BE2C (cell line): ENCODE results near the gene IGFBP4.
A peak's percentile ranks its signal among the peaks of the same experiment; 100 is the strongest.
"Not testable (repeated sequence)": the region's sequence is repeated elsewhere in the genome, so short reads cannot be mapped to it uniquely, and the experiment has no call there.

ENCODE experiments used
- DNase-seq: peaks from one replicate; pipeline ENCODE4 v3.0.0-alpha.2; 2020
- H3K27me3 ChIP-seq: fragments of 250-450 bp; sonication (Bioruptor Pico); 2 replicates; pipeline ENCODE4 v1.5.1; 2020; ENCODE audit warnings: mild to moderate bottlenecking
- H3K36me3 ChIP-seq: fragments of 250-450 bp; sonication (Bioruptor Pico); 2 replicates; pipeline ENCODE4 v1.5.1; 2020; ENCODE audit warnings: mild to moderate bottlenecking
- H3K4me1 ChIP-seq: fragments of 250-450 bp; sonication (Bioruptor Pico); 2 replicates; pipeline ENCODE4 v1.5.1; 2020
- H3K4me3 ChIP-seq: 2 replicates; pipeline ENCODE4 v1.5.1; 2011; ENCODE audit warnings: low read depth, low read length
- H3K9me3 ChIP-seq: fragments of 250-450 bp; sonication (Bioruptor Pico); 2 replicates; pipeline ENCODE4 v1.5.1; 2020
- TF ChIP-seq, protein P1 (sequence below): IDR thresholded peaks from 2 replicates; pipeline ENCODE4 v1.5.1; 2012; ENCODE audit warnings: mild to moderate bottlenecking, low read depth, low read length

IGFBP4 gene

DNA sequence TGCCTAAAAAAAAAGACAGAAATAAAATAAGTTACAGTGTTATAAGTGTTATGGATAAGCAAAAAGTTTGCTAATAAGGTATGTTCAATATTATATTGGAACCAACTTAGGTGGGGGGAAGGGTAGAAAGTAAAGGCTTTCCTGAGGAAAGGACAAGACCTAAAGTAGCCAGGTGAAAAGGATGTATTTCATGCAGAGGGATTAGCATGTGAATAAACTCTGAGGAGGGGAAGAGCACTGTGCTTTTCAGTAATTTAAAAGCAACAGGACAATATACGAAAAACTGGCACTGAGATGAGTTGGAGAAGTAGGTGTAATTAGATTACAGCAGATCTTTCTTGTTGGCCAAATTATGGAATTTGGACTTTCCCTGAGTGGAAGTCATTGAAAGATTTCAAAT is 33.2 kb upstream of the IGFBP4 start:
- H3K36me3 ChIP-seq: peaks cover 94% of the 10 kb centered on the region
- H3K27me3 ChIP-seq: no peaks in the 10 kb centered on the region
- no peaks in the 10 kb centered on the region for H3K9me3 ChIP-seq
- DNase-seq: no peak
- TF ChIP-seq, protein P1, sequence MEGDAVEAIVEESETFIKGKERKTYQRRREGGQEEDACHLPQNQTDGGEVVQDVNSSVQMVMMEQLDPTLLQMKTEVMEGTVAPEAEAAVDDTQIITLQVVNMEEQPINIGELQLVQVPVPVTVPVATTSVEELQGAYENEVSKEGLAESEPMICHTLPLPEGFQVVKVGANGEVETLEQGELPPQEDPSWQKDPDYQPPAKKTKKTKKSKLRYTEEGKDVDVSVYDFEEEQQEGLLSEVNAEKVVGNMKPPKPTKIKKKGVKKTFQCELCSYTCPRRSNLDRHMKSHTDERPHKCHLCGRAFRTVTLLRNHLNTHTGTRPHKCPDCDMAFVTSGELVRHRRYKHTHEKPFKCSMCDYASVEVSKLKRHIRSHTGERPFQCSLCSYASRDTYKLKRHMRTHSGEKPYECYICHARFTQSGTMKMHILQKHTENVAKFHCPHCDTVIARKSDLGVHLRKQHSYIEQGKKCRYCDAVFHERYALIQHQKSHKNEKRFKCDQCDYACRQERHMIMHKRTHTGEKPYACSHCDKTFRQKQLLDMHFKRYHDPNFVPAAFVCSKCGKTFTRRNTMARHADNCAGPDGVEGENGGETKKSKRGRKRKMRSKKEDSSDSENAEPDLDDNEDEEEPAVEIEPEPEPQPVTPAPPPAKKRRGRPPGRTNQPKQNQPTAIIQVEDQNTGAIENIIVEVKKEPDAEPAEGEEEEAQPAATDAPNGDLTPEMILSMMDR: no peak
- H3K4me3 ChIP-seq: no peak overlapping the region
- H3K4me1 ChIP-seq: no peaks in the 10 kb centered on the region

DNA sequence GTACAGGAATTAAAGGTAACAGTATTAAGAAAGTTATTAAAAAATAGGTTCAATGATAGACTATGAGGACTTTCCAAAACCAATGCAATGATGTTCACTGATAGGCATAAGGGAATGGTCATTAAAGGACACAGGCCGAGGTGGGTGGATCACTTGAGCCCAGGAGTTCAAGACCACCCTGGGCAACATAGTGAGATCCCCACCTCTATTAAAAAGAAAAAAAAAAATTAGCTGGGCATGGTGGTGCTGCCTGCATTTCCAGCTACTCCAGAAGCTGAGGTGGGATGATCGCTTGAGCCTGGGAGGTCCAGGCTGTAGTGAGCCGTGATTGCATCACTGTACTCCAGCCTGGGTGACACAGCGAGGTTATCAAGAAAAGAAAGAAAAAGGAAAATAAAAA is 31.4 kb upstream of the IGFBP4 start:
- peaks cover 90% of the 10 kb centered on the region for H3K36me3 ChIP-seq
- no peaks in the 10 kb centered on the region for H3K27me3 ChIP-seq
- no peak for DNase-seq
- no peak overlapping the region for H3K4me3 ChIP-seq
- no peaks in the 10 kb centered on the region for H3K9me3 ChIP-seq
- peaks cover 4% of the 10 kb centered on the region for H3K4me1 ChIP-seq
- TF ChIP-seq, protein P1: no peak

DNA sequence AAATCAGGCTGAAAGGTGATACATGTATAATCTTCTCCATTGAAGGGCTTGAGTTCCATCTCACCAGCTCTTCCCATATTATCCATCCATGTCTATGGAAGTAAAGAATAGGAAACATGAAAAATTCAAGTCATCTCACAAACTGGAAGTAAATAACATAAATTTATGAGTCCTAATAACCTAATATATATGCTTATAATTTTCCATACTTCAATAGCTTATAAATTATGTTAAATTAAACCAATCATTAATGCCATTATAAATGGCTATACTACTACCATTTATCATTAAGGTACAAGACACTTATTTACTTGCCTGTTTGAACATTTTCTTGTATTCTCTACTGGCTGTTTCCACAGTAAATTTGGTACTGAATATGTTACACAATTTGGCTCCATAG is 30.4 kb upstream of the IGFBP4 start:
- Histone ChIP-seq H3K4me3 (no peak overlapping the region), H3K36me3 (peaks cover 80% of the 10 kb centered on the region), H3K27me3 (no peaks in the 10 kb centered on the region), H3K4me1 (peaks cover 4% of the 10 kb centered on the region), H3K9me3 (no peaks in the 10 kb centered on the region)
- TF ChIP-seq, protein P1: no peak
- no peak for DNase-seq

DNA sequence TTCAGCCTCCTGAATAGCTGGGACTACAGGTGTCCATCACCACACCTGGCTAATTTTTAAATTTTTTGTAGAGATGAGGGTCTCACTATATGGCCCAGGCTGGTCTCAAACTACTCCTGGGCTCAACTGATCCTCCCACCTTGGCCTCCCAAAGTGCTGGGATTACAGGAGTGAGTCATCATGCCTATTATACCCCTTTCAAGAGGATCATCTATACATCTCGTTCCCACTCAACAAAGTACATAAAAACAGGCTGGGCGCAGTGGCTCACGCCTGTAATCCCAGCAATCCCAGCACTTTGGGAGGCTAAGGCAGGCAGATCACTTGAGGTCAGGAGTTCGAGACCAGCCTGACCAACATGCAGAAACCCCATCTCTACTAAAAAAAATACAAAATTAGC is 28.9 kb upstream of the IGFBP4 start:
- H3K27me3 ChIP-seq, H3K9me3 ChIP-seq, H3K4me1 ChIP-seq, DNase-seq, H3K4me3 ChIP-seq: not testable (repeated sequence)
- peaks cover 68% of the 10 kb centered on the region for H3K36me3 ChIP-seq

DNA sequence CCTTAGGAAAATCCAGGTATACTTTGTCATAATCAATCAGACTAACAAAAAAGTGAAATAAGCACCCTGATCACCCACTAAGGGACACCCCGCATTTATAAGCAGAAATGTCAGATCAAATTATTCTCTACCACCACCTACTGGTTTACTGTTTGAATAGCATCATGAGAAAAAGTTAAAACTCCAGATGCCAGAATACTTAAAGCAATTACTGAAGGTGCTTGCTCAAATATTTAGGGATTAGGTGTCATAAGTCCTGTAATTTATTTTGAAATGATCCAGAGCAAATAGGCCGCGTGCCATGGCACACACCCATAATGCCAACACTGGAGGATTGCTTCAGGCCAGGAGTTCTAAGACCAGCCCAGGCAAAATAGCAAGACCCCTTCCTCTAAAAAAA is 27.9 kb upstream of the IGFBP4 start:
- Histone ChIP-seq H3K36me3 (peaks cover 57% of the 10 kb centered on the region), H3K4me3 (peak overlapping the region; percentile 82), H3K4me1 (peaks cover 4% of the 10 kb centered on the region), H3K9me3 (no peaks in the 10 kb centered on the region), H3K27me3 (no peaks in the 10 kb centered on the region)
- no peak for DNase-seq
- TF ChIP-seq, protein P1: peak; percentile 62

DNA sequence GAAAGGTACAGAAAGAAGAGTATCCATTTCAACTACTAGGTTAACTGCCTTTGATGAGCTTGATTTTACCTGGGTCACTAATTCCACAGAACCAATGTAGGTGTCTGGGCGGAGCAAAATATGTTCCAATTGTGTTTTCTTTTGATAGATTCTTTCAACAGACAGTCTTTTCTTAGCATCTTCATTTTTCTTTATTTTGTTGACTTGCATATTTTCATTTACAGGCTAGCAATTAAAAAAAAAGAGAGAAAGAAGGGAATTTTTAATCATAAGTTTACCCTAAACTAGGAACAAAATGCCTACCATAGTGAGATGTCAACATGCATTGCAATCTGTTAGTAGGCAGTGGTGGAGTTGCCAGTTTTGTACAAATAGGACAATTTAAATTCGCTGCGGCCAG is 26.6 kb upstream of the IGFBP4 start:
- Histone ChIP-seq H3K36me3 (peaks cover 44% of the 10 kb centered on the region), H3K9me3 (no peaks in the 10 kb centered on the region), H3K27me3 (no peaks in the 10 kb centered on the region), H3K4me3 (peak overlapping the region; percentile 82), H3K4me1 (peaks cover 4% of the 10 kb centered on the region)
- TF ChIP-seq, protein P1: no peak
- no peak for DNase-seq

DNA sequence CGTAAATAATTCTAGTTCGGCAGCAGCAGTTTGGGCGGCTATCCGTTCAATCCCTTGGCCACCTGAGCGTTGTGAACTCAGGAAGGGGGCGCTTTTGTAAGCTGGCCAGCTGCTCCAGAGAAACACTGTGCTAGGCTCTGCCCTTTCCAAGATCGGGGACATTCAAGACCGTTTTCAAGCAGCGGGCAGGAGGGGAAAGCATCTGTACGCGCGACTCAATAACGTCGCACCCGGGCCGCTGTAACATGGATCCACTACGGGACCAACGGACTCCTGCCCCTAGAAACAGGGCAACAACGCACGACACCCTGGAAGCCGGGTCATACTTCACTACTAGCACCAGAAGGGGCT is 26.0 kb upstream of the IGFBP4 start:
- peak; percentile 39 for DNase-seq

More for the DNA sequence above, 26.0 kb upstream of the IGFBP4 start:
- peaks cover 4% of the 10 kb centered on the region for H3K4me1 ChIP-seq
- TF ChIP-seq, protein P1: peak; percentile 26; the same call in 1 of the 2 replicates
- H3K9me3 ChIP-seq: no peaks in the 10 kb centered on the region
- peak overlapping the region; percentile 82 for H3K4me3 ChIP-seq
- H3K36me3 ChIP-seq: peaks cover 39% of the 10 kb centered on the region
- no peaks in the 10 kb centered on the region for H3K27me3 ChIP-seq
